Activated T-helper 1 cell treated with anti-CD3 and anti-CD28 coated beads, Interleukin-2, amount 50 U/mL, for 16 hours (primary cell): ENCODE measurements around the gene RNU2-1.
"Not testable (repeated sequence)": the region's sequence is repeated elsewhere in the genome, so short reads cannot be mapped to it uniquely, and the experiment has no call there.

Source experiments
- DNase-seq, 2 donors: peaks; one replicate each; pipeline ENCODE4 v3.0.0-alpha.2; 2020; ENCODE audit warnings: low read depth in 1 of 2, low spot score in 1 of 2

RNU2-1 gene

DNA sequence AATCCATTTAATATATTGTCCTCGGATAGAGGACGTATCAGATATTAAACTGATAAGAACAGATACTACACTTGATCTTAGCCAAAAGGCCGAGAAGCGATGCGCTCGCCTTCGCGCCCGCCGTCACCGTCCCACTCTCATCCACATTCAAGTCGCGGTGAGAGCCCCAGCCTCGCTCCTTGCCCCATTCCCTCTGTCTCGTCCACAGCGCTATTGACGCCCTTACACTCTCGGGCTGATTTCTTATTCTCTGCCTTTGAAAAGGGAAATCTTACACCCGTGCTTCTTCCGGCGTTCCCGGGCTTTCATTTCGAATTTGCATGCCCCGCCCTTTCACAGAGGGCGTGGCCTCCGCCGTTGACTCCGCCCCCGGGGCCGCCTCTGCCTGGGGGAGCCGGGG, at the start of gene RNU2-1:
Gene RNU2-1 (minus strand): TSS at position 101 of the 400 bp plus-strand sequence.
- DNase-seq, result not testable (repeated sequence)

DNA sequence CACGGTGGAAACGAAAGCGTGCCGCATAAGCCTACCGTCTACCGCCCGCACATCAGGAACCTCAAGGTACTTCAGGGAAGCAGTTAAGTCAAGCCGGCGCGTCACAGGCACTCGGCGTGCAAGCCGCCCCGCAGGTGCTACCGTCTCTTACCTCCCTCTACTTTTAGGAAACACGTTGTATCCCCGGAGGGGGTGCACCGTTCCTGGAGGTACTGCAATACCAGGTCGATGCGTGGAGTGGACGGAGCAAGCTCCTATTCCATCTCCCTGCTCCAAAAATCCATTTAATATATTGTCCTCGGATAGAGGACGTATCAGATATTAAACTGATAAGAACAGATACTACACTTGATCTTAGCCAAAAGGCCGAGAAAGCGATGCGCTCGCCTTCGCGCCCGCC, 39.1 kb upstream of the RNU2-1 start:
- not testable (repeated sequence) for DNase-seq

DNA sequence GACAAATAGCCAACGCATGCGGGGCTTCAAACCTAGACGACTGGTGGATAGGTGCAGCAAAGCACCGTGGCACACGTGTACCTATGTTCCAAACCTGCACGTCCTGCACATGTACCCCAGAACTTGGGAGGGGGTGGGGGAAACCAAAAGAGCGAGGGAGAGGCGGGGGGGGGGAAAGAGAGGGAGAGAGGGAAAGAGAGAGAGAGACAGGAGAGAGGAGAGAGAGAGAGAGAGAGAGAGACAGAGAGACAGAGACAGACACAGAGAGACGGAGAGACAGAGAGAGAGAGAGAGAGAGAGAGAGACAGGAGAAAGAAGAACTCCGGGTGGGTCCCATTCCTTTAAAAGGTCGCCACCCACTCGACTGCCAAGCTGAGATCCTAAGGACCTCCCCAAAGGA, 38.7 kb upstream of the RNU2-1 start:
- DNase-seq, result not testable (repeated sequence)

DNA sequence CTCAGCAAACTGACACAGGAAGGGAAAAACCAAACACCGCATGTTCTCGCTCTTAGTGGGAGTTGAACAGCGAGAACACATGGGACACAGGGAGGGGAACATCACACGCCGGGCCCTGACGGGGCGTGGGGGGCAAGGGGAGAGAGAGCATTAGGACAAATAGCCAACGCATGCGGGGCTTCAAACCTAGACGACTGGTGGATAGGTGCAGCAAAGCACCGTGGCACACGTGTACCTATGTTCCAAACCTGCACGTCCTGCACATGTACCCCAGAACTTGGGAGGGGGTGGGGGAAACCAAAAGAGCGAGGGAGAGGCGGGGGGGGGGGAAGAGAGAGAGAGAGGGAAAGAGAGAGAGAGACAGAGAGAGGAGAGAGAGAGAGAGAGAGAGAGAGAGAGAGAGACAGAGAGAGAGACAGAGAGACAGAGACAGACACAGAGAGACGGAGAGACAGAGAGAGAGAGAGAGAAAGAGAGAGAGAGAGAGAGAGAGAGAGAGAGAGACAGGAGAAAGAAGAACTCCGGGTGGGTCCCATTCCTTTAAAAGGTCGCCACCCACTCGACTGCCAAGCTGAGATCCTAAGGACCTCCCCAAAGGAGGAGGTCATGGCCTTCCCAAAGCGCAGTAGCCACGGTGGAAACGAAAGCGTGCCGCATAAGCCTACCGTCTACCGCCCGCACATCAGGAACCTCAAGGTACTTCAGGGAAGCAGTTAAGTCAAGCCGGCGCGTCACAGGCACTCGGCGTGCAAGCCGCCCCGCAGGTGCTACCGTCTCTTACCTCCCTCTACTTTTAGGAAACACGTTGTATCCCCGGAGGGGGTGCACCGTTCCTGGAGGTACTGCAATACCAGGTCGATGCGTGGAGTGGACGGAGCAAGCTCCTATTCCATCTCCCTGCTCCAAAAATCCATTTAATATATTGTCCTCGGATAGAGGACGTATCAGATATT, 37.1 kb upstream of the RNU2-1 start:
- not testable (repeated sequence) for DNase-seq

DNA sequence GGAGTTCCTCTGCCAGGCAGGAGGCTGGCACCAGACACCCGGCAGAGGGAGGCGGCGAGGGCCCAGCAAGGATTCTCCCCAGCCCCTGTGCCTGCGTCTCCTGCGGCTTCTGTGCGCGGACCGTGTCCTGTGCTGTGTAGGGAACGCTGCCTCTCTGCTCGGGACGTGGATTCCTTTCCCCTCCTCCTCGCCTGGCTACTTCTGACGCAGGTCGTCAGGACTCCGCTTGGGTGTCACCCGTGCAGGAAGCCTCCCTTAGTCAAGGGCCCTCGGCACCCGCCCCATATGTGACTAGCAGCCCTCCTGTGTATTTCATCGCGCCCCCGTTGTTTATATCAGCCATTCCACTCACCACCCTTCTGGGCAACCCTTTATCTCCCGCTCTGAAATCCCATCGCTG, 12.7 kb upstream of the RNU2-1 start:
- not testable (repeated sequence) for DNase-seq

DNA sequence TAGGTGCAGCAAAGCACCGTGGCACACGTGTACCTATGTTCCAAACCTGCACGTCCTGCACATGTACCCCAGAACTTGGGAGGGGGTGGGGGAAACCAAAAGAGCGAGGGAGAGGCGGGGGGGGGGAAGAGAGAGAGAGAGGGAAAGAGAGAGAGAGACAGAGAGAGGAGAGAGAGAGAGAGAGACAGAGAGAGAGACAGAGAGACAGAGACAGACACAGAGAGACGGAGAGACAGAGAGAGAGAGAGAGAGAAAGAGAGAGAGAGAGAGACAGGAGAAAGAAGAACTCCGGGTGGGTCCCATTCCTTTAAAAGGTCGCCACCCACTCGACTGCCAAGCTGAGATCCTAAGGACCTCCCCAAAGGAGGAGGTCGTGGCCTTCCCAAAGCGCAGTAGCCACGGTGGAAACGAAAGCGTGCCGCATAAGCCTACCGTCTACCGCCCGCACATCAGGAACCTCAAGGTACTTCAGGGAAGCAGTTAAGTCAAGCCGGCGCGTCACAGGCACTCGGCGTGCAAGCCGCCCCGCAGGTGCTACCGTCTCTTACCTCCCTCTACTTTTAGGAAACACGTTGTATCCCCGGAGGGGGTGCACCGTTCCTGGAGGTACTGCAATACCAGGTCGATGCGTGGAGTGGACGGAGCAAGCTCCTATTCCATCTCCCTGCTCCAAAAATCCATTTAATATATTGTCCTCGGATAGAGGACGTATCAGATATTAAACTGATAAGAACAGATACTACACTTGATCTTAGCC, 7.0 kb upstream of the RNU2-1 start:
- not testable (repeated sequence) for DNase-seq

DNA sequence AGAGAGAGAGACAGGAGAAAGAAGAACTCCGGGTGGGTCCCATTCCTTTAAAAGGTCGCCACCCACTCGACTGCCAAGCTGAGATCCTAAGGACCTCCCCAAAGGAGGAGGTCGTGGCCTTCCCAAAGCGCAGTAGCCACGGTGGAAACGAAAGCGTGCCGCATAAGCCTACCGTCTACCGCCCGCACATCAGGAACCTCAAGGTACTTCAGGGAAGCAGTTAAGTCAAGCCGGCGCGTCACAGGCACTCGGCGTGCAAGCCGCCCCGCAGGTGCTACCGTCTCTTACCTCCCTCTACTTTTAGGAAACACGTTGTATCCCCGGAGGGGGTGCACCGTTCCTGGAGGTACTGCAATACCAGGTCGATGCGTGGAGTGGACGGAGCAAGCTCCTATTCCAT, 5.8 kb upstream of the RNU2-1 start:
- DNase-seq, result not testable (repeated sequence)

DNA sequence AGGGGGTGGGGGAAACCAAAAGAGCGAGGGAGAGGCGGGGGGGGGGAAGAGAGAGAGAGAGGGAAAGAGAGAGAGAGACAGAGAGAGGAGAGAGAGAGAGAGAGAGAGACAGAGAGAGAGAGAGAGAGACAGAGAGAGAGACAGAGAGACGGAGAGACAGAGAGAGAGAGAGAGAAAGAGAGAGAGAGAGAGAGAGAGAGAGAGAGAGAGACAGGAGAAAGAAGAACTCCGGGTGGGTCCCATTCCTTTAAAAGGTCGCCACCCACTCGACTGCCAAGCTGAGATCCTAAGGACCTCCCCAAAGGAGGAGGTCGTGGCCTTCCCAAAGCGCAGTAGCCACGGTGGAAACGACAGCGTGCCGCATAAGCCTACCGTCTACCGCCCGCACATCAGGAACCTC, 514 bp downstream of the RNU2-1 start:
- not testable (repeated sequence) for DNase-seq

DNA sequence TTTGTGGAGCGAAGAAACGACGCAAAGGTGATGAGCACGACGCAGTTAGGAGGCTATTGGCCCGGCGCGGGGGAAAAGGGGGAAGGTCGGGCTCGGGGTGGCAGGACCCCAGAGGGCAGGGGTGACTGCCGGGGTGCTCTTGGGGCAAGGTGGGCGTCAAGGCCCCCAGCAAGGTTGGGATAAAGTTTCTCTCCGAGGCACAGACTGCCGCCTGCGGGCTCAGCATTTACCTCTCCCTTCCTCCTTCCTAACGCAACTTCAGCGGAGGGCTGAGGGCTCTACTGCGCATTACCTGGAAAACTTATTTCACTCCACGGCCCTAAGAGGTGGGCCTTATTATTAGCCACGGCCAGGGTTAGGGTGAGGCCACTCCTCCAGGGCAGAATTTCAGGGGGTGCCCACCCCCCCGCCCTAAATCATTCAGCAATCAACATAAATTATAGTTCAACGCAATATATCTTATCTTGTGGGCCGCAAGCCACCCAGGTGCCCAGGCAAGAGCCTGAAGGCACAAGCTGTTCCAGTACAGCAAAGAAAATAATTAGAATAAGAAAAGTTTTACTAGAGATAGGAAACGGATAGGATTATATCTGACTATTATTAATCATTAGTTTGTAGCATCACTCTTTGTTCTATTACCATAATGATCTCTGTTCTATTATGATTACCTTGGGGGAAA, 1.6 kb downstream of the RNU2-1 start:
- peak in 1 of 2 donors; percentile 36 for DNase-seq

DNA sequence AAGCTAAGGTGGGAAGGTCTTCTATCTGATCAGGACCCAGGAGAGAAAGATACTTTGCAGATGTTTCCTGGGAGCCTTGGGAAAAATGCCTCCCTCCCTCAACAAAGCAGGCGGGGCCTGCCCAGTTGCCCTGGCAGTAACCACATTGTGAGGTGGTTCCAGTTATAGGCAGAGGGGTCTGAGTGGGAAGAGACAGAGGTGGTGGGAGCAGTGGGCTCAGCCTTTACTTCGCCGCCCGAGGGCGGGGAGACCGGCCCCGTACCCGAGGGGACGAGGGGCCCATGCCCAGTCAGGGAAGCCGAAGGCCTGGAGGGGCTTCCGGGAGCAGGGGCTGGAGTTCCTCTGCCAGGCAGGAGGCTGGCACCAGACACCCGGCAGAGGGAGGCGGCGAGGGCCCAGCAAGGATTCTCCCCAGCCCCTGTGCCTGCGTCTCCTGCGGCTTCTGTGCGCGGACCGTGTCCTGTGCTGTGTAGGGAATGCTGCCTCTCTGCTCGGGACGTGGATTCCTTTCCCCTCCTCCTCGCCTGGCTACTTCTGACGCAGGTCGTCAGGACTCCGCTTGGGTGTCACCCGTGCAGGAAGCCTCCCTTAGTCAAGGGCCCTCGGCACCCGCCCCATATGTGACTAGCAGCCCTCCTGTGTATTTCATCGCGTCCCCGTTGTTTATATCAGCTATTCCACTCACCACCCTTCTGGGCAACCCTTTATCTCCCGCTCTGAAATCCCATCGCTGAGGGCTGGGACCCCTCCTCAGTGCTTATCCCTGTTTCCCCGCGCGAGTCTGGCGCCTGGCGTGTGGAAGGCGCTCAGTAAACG, 2.4 kb downstream of the RNU2-1 start:
- DNase-seq, result not testable (repeated sequence)

DNA sequence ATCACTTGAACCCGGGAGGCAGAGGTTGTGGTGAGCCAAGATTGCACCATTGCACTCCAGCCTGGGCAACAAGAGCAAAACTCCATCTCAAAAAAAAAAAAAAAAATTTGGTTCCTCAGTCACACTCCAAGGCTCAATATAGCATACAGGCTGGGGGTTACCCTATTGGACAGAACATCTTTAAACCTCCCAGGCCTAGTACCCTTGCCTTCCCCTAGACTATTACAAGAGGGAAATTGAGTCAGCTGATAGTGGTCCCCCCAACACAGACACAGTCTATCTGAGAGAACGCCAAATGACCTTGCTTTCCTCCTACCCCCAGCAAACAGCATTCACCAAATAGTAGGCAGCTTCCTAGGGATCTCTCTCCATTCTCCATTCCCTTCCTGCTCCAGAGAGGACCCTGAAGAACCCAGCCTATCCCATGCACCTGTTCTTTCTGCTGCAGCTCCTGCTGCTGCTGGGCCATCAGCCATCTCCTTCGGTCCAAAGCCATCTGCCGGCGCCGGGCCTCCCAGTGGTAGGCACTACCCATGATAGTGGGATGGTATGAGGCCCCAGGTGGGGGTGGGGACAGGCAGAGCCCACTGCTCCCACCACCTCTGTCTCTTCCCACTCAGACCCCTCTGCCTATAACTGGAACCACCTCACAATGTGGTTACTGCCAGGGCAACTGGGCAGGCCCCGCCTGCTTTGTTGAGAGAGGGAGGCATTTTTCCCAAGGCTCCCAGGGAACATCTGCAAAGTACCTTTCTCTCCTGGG, 5.6 kb downstream of the RNU2-1 start, which contains the start of gene CCDC200:
Gene CCDC200 (minus strand): TSS at position 604 of the 763 bp plus-strand sequence. CDS start 69 bp downstream, at position 535.
- DNase-seq, result not testable (repeated sequence)

DNA sequence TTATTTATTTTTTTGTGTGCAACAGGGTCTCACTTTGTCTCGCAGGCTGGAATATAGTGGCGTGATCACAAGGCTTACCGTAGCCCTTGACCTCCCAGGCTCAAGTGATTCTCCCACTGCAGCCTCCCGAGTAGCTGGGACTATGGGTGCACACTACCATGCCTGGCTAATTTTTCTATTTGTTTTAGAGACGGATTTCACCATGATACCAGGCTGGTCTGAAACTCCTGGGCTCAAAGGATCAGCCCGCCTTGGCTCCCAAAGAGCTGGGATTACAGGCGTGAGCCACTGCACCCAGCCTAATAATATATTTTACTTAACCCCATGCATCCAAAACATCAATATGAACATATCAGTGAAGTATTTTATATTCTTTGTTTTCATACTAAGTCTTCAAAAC, 7.4 kb downstream of the RNU2-1 start:
- no peak for DNase-seq

DNA sequence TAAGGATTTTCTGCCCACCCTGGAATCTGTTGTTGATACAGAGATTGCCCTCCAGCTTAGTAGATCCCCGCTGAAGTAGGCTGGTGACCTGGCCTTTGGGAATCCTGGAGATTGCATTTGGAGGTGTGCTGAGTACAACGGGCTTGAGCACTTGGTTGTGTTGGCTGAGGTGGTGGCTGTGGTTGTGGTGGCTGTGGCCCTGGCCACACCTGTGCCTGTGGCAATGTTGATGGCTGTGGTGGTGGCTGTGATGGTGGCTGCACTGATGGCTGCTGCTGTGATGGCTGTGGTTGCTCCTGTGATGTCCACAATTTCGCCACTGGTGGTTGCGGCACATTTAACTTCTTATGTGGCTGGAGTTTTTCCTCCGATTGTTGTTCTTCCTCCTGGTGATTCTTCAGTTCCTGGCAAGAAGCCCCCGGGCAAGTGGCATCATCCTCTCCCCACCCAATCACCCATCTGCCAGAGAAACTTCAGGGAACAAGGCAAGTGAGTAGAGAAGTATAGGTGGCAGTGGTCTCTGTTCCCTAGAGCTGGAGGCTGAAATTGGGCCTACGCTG, 9.6 kb downstream of the RNU2-1 start:
- no peak for DNase-seq

DNA sequence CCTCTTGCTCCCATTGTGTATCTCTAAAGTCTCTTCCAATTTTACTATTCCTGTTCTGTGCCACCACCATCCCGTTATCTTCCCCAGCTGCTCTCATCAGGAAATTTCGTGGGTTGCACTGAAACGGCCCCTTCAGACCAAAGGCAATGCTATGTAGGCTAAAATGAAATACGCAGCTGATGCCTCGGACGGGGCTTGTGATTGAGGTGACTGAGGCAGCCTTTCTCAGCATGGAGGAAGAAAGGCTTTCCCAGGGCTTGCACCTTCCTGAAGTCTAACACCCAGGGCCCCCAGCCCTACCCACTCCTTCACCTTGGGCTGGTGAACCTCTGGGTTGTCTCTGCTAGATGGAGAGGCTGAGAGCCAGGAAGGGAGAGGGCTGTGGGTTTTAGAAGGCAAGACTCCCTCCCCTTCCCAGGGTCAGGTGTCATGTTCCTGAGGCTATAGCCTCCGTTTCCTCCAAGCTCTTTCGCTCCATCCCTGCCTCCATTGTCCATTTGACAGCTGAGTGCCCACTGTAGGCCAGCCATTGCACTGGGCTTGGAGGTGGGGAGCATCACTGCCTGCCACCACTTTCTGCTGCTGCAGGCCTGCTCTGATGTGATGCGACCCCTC, 13.2 kb downstream of the RNU2-1 start:
- DNase-seq, result no peak

DNA sequence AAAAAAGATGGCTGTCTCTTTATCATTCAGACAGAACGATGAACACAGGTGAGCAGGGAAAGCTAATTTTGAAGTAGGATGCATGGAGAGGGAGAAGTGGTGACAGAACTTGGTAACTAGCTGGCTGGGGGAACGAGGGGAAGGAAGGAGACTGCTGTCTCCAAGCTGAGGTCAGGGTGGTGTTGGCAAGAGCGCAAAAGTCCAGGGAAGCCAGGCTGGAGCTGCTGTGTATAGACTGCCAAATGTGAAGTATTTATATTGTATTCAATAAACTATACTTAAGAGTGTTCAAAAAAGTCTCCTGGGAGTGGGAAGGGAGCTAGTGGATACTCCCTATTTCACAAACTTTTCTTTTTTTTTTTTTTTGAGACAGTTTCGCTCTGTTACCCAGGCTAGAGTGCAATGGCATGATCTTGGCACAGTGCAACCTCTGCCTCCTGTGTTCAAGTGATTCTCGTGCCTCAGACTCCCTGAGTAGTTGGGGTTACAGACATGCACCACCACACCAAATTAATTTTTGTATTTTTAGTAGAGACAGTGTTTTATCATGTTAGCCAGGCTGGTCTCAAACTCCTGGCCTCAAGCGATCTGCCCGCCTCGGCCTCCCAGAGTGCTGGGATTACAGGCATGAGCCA, 13.9 kb downstream of the RNU2-1 start:
- DNase-seq, result no peak

DNA sequence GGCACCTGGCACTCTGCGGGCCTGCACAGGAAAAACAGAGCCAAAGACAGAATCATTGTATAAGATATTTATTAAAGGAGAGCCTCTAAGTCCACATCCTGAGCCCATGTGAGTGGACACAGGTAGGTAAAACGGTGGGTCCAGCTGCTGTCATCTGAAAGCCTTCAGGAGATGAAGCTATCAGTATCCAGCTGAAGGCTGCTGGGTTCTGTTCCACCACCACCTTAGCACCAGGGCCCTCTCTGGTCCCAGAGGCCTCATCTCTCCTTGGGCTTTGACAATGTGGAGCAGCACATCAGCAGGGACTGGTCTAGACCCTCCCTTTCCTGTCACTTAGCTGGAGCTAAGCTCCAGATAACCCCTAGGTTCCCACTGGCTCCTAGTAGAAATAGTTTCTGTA, 14.8 kb downstream of the RNU2-1 start:
- DNase-seq, result no peak

DNA sequence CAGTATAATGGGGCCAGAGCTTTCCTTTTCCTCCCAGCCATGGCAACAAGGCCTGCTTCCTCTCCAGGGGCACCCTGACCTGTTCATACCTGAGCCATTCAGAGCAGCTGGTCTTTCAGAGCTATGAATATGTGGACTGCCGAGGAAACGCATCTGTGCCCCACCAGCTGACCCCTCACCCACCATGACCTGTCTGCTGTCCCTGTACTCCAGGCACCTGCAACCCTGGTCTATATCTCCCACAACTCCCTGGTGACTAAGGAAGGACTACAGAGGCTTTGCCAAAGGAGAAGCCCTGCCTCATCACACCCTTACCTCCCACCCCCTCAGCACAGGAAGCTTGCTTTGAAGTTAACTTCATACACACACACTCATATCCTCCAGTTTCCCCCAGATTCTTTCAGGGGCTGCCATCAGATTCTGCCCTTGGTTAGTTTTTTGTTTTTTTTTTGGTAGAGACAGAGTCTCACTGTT, 16.1 kb downstream of the RNU2-1 start:
- DNase-seq, result no peak
